Right lobe of liver (tissue), 6 donors: ENCODE results near the gene ADGRF1. TPM values are rescaled to one million over a fixed set of nuclear protein-coding genes. Genes with fewer than 3 reads are reported as not detected.

Experiments used
- ATAC-seq, 4 donors: fragments of 200-7000 bp; cut with Tn5 transposase; one replicate each; pipeline ENCODE4 v1.9.1; 2020; ENCODE audit warnings: mild to moderate bottlenecking in 4 of 4, moderate library complexity in 4 of 4
- DNase-seq, 3 donors: peaks; one replicate each; pipeline ENCODE4 v3.0.0-alpha.2; 2020
- H3K27ac ChIP-seq, 3 donors: fragments of 200-600 bp; one replicate each; pipeline ENCODE4 v1.8.0; 2022
- H3K27me3 ChIP-seq, 2 donors: fragments of 200-600 bp; one replicate each; pipeline ENCODE4 v1.8.0; 2022
- H3K36me3 ChIP-seq, 4 donors: fragments of 200-600 bp; sonication (generic) in 1 of 4; one replicate each; pipeline versions ENCODE4 v1.5.1 to v1.8.0; 2017 to 2022; ENCODE audit warnings: control low read depth in 1 of 4
- H3K4me1 ChIP-seq, 4 donors: fragments of 200-600 bp; sonication (generic) in 1 of 4; one replicate each; pipeline versions ENCODE4 v1.5.1 to v1.8.0; 2017 to 2022; ENCODE audit warnings: control low read depth in 1 of 4
- H3K4me3 ChIP-seq, 3 donors: fragments of 200-600 bp; one replicate each; pipeline ENCODE4 v1.8.0; 2022
- H3K9me3 ChIP-seq, 4 donors: fragments of 200-600 bp; sonication (generic) in 1 of 4; one replicate each; pipeline versions ENCODE4 v1.5.1 to v1.8.0; 2017 to 2022; ENCODE audit warnings: control low read depth in 1 of 4
- POLR2A ChIP-seq: fragments of 450-650 bp; IDR thresholded peaks from one replicate; pipeline ENCODE4 v1.6.1; 2017; ENCODE audit warnings: antibody characterized with exemption, mild to moderate bottlenecking
- WGBS: methylation state at CpG from one replicate; pipeline ENCODE4 v1.1.6; 2018; ENCODE audit warnings: low coverage, low lambda C conversion rate; ENCODE audit not compliant: insufficient coverage; ENCODE audit errors: missing lambda C conversion rate; 5-methylcytosine and 5-hydroxymethylcytosine counted together
- intact Hi-C, 2 donors: fragments of 100-400 bp; cut with DNase I; formaldehyde crosslinking; loops; one replicate each; pipeline versions ENCODE4 v1.11.2 to v1.14.1; 2022
- total RNA-seq, 6 experiments: library from RNA; depleted of rRNA in 2 of 6; stranded (reverse); fragments of >200 nt in 2 of 6; fragmentation: NEBNext Ultra II Directional in 3 of 6; extraction: Animal tissue kit (Norgen Biotek cat#: 25700) in 3 of 6; gene quantifications; one replicate each; pipeline versions ENCODE4 v1.1.0 to v1.2.4, GENCODE V29; 2016 to 2023
- TF ChIP-seq, protein P1 (sequence below), 4 donors: fragments of 200-600 bp in 3 of 4; fragments of 450-650 bp in 1 of 4; IDR thresholded peaks; one replicate each; pipeline versions ENCODE4 v1.5.1 to v1.8.0; 2016 to 2022; ENCODE audit warnings: antibody characterized with exemption in 4 of 4, mild to moderate bottlenecking in 2 of 4
- donor health status: DM: no; HTN: yes; CAD: no.
- donor health status: DM: no; HTN: no; CAD: no.
- donor health status: DM: no; HTN: no; CAD: no.
- donor health status: DM: no; HTN: yes; CAD: no.
- donor health status: DM: no; HTN: yes; CAD: no.

Gene ADGRF1
- total RNA-seq, 6 experiments from 2014 or later, result not detected

- ATAC-seq, result no peak
- 51% methylated on average over 2 of the region's 2 CpGs for WGBS
- Histone ChIP-seq H3K4me1 (no peaks in the 10 kb centered on the region), H3K27ac (no peak overlapping the region), H3K4me3 (no peak overlapping the region), H3K9me3 (no peaks in the 10 kb centered on the region), H3K27me3 (peaks cover 0 to 5% of the 10 kb centered on the region in 2 donors), H3K36me3 (no peaks in the 10 kb centered on the region)
- no peak for DNase-seq
- intact Hi-C loops, result no loop called here
- TF ChIP-seq POLR2A, result no peak
- TF ChIP-seq, protein P1, sequence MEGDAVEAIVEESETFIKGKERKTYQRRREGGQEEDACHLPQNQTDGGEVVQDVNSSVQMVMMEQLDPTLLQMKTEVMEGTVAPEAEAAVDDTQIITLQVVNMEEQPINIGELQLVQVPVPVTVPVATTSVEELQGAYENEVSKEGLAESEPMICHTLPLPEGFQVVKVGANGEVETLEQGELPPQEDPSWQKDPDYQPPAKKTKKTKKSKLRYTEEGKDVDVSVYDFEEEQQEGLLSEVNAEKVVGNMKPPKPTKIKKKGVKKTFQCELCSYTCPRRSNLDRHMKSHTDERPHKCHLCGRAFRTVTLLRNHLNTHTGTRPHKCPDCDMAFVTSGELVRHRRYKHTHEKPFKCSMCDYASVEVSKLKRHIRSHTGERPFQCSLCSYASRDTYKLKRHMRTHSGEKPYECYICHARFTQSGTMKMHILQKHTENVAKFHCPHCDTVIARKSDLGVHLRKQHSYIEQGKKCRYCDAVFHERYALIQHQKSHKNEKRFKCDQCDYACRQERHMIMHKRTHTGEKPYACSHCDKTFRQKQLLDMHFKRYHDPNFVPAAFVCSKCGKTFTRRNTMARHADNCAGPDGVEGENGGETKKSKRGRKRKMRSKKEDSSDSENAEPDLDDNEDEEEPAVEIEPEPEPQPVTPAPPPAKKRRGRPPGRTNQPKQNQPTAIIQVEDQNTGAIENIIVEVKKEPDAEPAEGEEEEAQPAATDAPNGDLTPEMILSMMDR (IDR thresholded peaks at IDR 0.05), result no peak
Observed at GRCh38 chr6:47034421-47034820, 7.7 kb downstream of the ADGRF1 start.

- DNase-seq, result no peak
- no peak overlapping the region for H3K4me3 ChIP-seq
- no peaks in the 10 kb centered on the region for H3K36me3 ChIP-seq
- TF ChIP-seq, protein P1 (IDR thresholded peaks at IDR 0.05), result no peak
- TF ChIP-seq POLR2A, result no peak
- WGBS, result 64% methylated on average over 9 of the region's 12 CpGs
- H3K9me3 ChIP-seq, result no peaks in the 10 kb centered on the region
- intact Hi-C loops, result no loop called here
- H3K4me1 ChIP-seq, result no peaks in the 10 kb centered on the region
- ATAC-seq, result no peak
- H3K27ac ChIP-seq, result no peak overlapping the region
- H3K27me3 ChIP-seq, result peaks cover 0 to 5% of the 10 kb centered on the region in 2 donors
Observed at GRCh38 chr6:47032974-47033765, 9.0 kb downstream of the ADGRF1 start.

GRCh38 chr6:47031656-47032055 is 10.5 kb downstream of the ADGRF1 start:
- no peak for ATAC-seq
- Histone ChIP-seq H3K9me3 (no peaks in the 10 kb centered on the region), H3K27me3 (peaks cover 0 to 5% of the 10 kb centered on the region in 2 donors), H3K4me3 (no peak overlapping the region), H3K36me3 (no peaks in the 10 kb centered on the region), H3K27ac (no peak overlapping the region), H3K4me1 (no peaks in the 10 kb centered on the region)
- TF ChIP-seq POLR2A, result no peak
- TF ChIP-seq, protein P1 (IDR thresholded peaks at IDR 0.05), result no peak
- intact Hi-C loops, result no loop called here
- WGBS, result 79% methylated on average over 3 of the region's 3 CpGs
- DNase-seq, result no peak

DNA sequence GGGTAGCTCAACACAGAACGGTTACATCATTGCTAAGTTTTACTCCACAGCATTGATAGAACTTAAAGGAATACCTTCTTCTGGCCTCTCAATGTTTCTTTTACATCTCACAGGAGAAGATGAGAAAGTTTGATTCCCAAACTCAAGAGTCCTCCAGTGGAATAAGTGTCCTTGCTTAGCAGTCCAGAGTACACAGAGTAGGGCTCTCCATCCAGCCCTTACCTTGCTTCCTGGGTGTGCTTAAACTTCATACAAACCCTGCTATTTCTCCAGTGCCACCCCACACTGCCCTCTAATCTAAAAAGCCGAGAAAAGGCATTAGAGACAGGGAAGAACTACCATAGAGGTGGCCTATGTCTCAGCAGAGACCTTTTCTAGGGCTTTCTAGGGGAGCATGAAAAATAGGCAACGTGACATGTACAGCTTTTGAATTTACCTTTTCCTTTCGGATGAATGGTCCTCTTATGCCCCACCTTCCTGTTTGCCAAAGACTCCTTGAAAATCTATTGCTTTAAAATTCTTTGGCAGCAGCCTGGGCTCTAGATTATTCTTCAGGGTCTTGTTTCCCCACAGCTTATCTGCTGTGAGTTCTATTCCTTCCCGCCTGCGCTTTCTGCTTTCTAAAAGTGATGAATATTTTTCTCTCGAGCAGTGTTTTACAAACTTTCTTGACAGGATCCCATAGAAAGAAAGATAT is 12.1 kb downstream of the ADGRF1 start:
- WGBS, result 75% methylated on average over 7 of the region's 7 CpGs

More for the DNA sequence above, 12.1 kb downstream of the ADGRF1 start:
- DNase-seq (no peak), ATAC-seq (no peak)
- Histone ChIP-seq H3K9me3 (no peaks in the 10 kb centered on the region), H3K36me3 (no peaks in the 10 kb centered on the region), H3K27me3 (peaks cover 0 to 2% of the 10 kb centered on the region in 2 donors), H3K4me3 (no peak overlapping the region), H3K27ac (no peak overlapping the region), H3K4me1 (no peaks in the 10 kb centered on the region)
- intact Hi-C loops, result no loop called here
- no peak for TF ChIP-seq POLR2A
- TF ChIP-seq, protein P1 (IDR thresholded peaks at IDR 0.05), result no peak
